ENCODE results near the gene CYGB.

The CYGB gene

DNA sequence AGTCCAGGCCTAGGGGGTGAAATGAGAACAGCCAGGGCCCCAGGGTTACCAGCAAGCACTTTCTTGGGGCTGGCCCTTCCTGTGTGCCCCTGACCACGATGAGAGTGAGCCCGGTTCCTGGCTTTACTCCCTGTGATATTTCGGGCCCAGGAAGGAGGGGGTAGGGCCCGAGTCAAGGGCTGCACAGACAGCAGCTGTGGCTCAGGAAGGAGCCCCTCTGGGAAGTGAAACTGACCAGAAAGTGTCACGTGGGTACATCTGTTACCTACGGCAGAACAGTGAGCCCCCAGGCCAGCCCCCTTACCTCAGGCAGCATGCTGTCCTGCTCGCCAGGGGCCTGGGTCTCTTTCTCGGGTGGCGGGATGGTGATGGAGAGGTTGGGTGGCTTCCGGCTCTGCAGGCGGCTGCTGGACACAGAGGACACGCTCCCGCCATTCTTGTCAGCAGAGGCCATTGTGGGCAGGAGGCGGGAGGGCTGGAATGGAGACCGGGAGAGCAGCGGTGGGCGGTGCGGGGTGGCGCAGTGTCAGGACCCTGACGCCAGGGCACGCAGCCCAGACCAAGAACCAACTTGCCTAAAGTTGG, 56.3 kb downstream of the CYGB start:
- no peak for DNase-seq (ENCODE audit: low read depth in 2 of 2)

DNA sequence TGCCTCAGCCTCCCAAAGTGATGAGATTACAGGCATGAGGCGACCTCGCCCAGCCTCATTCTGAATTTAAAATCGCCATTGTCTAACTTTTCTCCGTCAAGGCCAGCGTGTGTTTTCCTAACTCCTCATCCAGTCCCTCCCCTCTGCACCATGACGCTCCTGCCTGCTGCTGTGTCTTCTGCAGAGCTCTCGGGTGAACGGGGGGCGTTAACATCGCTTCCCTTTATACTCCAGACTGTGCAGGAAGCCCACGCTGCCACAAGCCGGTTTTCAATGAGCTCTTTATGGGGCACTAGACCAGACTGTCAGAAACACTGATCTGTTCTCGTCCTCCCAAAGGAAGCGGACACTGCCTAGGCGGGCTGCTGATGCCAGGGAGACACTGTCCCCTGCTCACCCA, 56.9 kb downstream of the CYGB start:
- no peak for DNase-seq (ENCODE audit: low read depth in 2 of 2)

DNA sequence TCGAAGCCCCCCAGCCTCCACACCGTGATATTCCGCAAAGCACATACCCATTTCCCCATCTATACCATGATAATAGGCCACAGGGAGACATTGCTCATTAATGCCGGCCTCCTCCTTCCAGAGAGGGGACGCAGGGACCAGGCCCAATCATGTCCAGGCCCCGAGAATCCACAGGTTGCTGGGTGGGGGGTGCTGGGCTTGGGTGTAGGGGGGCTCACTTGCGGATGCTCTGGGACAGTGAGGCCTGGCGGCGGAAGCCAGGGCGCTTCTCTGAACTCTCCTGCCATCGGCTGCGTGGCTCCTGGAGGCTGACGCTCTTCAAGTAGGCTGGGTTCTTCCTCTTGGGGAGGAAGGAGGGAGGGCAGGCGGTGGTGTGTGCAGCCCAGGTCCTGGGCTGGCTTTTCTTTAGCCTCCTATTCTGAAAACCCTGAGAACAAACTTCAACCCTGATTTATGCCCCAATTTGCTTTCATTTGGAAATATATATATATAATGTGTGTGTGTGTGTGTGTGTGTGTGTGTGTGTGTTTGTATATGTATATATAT, 57.9 kb downstream of the CYGB start:
- DNase-seq (ENCODE audit: low read depth in 2 of 2), result no peak

DNA sequence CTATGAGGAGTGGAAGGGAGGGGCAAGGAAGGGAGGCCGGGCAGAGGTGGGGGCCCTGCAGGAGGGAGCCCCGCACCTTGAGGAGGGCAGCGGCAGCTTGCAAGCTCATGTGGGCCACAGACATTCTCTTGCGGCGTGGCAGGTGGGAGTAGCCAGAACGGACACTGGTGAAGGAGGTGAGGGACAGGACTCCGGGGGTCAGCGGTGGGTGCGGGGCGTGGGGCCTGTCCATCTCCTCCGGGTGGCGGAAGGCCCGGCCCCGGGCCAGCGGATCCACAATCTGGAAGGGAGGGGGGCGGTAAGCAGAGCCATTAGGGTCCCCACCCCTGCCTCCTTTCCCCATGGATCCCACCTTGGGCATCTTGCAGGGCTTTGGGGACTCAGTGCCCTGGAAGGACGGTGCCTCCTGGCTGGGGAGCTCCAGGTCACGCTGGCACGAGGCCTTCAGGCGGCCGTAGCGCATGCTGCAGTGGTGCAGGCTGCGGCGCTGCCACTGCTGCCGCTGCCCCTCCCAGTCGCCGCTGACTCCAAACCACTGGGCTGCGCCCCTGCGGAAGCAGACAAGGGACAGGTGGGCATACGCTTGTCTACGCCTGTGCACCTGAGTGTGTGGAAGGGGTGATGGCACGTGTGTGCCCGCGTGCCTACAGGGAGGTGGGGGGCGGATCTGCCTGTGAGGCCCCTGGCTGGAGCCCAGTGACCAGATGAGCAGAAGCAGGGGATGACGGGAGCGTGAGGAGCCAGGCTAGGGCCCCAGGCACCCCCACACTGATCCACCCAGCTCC, 58.6 kb downstream of the CYGB start:
- DNase-seq (ENCODE audit: low read depth in 2 of 2), result no peak

DNA sequence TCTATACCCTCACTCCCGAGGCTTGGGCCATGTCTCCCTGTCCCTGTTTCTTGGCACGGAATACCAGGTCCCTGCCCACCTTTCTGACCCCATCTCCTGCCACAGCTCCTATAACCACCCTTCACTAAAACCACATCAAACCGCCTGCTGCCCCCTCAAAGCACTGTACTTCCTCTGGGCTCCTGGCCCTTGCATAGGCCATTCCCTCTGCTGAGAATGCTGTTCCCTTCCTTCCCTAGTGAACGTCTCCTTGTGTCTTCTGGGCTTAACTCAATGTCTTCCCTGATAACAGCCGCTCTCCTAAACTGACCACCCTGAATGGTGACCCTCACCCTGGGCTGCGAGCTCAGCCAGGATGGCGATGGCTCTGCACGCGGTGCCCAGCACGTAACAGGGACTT, 59.4 kb downstream of the CYGB start:
- DNase-seq (ENCODE audit: low read depth in 2 of 2), result no peak

DNA sequence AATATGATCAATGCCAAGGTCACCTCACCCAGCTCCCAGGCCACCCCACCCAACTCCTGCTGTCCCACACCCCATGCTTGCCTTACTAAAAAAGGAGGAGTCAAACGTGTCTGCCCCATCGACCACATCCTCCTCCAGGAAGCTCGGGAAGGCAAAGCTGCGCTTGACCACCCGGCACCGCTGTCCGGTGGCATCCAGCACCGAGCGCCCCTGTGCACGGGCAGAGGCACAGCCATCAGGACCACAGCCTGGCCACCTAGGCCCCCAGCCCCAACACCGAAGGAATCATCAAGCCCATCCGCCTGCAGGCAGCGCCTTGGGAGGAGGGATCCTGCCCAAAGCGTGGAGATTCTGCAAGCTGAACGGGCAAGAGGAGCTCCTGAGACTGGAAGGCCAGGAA, 59.9 kb downstream of the CYGB start:
- no peak for DNase-seq (ENCODE audit: low read depth in 2 of 2)

Data from stimulated activated CD4-positive, alpha-beta T cell treated with anti-CD3 and anti-CD28 coated beads, Interleukin-1b, Interleukin-23, amount 100 ng/mL, for 4 hours (primary cell).